HFF-Myc (cell line): Measurements from ENCODE around the gene PIGZ.
"Not testable (repeated sequence)": the region's sequence is repeated elsewhere in the genome, so short reads cannot be mapped to it uniquely, and the experiment has no call there.

Experiments
- DNase-seq: peaks from one replicate; pipeline ENCODE4 v3.0.0-alpha.2; 2011; ENCODE audit warnings: low read depth; ENCODE audit errors: extremely low read depth
- H3K4me3 ChIP-seq: replicated peaks from 2 replicates; pipeline ENCODE4 v1.5.1; 2011; ENCODE audit warnings: low read depth, mild to moderate bottlenecking, control low read depth, low read length
- TF ChIP-seq, protein P1 (sequence below): IDR thresholded peaks from 2 replicates; pipeline ENCODE4 v1.5.1; 2012; ENCODE audit warnings: mild to moderate bottlenecking, low read depth, low read length, control low read depth; ENCODE audit errors: missing control alignments

PIGZ gene

DNA sequence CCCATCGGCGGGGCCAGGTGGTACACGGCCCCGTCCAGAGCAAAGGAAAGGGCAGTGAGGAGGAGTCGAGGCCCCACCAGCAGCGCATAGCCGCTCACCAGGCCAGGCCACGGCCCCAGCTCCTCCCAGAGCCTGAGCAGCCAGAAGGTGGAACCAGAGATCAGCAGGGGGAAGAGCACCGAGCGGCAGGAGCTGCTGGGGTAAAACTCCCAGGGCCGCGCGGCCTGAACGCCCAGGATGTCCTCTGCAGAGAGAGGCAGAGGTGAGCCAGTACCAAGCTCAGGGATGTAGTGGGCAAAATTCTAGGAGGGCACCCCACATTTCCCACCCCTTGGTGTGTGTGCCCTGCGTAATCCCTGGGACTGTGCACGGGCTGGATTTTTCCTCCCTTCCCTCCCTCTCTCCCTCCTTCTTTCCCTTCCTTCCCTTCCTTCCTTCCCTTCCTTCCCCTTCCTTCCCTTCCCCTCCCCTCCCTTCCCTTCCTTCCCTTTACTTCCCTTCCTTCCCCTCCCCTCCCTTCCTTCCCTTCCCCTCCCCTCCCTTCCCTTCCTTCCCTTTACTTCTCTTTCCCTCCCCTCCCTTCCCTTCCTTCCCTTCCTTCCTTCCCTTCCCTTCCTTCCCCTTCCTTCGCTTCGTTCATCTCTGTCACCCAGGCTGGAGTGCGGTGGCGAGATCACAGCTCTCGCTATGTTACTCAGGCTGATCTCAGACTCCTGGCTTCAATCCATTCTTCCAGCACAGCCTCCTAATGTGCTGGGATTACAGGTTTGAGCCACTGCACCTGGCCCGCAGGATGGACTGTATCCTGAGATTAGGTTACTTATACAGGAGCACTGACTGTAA lies 20.0 kb downstream of the PIGZ start:
- no peak overlapping the region for H3K4me3 ChIP-seq
- TF ChIP-seq, protein P1, sequence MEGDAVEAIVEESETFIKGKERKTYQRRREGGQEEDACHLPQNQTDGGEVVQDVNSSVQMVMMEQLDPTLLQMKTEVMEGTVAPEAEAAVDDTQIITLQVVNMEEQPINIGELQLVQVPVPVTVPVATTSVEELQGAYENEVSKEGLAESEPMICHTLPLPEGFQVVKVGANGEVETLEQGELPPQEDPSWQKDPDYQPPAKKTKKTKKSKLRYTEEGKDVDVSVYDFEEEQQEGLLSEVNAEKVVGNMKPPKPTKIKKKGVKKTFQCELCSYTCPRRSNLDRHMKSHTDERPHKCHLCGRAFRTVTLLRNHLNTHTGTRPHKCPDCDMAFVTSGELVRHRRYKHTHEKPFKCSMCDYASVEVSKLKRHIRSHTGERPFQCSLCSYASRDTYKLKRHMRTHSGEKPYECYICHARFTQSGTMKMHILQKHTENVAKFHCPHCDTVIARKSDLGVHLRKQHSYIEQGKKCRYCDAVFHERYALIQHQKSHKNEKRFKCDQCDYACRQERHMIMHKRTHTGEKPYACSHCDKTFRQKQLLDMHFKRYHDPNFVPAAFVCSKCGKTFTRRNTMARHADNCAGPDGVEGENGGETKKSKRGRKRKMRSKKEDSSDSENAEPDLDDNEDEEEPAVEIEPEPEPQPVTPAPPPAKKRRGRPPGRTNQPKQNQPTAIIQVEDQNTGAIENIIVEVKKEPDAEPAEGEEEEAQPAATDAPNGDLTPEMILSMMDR, result peak; percentile 23
- DNase-seq, result no peak

DNA sequence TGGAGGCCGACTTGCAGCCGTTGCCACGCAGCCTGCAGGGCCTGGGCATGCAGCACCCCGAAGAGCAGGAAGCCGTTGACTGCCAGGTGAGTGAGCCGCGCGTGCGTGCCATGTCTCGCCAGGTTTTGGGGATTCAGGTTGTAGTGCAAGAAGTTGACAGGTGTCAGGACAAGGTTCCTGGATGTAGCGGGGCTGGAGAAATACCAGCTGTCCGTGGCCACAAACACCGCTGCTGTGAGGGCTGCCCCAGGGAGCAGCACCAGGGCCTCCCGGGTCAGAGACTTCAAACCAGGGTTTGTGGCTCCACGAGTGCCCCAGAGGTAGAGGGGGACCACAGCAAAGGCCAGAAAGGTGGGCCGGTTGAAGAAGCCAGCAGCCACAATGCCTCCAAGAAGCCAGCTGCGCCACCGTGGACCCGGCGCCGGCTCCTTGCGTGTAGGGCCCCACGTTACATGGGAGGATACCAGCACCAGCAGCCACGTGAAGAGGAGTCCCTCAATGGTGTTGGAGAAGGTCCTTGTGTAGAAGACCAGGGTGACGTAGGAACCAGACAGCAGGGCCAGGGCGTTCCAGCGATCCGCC lies 20.7 kb downstream of the PIGZ start:
- TF ChIP-seq, protein P1, result no peak
- no peak overlapping the region for H3K4me3 ChIP-seq
- DNase-seq, result no peak

DNA sequence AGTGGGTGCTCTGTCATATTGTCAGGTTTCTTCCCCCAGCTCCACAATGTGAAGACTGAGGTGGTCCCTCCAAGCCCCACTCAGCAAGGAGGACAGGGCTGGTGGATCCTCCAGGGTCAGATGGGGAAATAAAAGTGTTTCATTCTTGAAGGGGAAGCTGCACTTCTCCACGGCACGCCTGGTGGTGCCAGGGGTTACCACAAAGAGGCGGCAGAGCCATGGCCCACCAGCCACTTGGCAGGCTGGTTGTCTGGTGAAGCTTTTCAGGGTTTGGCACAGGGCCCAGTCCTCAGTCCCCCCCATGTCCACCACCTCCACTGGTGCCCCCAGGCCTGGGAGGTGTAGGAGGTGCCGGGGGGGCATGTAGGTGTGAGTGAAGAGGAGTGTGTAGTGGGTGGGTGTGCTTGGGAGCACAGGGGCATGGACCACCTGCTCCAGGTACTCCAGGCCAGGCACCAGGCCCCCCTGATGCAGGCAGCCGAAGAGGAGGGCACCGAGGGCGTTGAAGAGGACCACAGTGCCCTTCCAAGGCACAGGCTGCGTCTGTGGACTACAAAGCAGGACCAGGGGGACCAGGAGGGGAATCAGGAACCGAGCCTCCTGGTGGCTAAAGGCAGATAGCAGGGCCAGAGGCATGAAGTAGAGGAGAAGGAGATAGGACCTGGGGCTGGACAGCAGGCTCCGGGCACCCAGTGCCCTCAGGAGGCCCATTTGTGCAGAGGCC lies 21.3 kb downstream of the PIGZ start:
- no peak for DNase-seq
- TF ChIP-seq, protein P1, result peak; percentile 11
- no peak overlapping the region for H3K4me3 ChIP-seq

DNA sequence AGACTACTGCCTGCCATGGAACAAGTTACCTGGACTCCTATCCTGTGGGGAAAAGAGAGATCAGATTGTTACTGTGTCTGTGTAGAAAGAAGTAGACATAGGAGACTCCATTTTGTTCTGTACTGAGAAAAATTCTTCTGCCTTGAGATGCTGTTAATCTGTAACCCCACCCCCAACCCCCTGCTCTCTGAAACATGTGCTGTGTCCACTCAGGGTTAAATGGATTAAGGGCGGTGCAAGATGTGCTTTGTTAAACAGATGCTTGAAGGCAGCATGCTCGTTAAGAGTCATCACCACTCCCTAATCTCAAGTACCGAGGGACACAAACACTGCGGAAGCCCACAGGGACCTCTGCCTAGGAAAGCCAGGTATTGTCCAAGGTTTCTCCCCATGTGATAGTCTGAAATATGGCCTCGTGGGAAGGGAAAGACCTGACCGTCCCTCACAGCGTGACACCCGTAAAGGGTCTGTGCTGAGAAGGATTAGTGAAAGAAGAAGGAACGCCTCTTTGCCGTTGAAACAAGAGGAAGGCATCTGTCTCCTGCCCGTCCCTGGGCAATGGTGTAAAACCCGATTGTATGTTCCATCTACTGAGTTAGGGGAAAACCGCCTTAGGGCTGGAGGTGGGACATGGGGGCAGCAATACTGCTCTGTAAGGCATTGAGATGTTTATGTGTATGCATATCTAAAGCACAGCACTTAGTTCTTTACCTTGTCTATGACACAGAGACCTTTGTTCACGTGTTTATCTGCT lies 24.4 kb downstream of the PIGZ start:
- H3K4me3 ChIP-seq, result peak overlapping the region; percentile 100
- not testable (repeated sequence) for DNase-seq

DNA sequence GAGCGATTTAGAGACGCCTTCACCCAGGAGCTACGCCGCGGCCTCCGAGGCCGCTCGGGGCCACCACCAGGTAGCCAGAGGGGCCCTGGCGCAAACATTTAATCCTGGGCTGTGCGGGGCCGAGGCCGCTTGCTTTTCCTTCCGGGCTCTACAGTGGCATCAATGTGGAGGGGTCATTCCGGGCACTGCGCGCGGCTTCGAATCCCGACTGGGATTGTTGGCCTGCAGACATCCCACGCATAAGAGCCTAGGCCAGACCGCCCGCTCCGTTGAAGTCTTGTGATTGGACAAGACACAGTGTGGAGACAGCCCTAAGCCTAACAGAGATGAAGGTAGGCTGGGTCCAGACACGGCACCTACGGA lies 25.7 kb downstream of the PIGZ start:
- no peak for DNase-seq
- peak overlapping the region; percentile 100 for H3K4me3 ChIP-seq
- TF ChIP-seq, protein P1, result no peak

DNA sequence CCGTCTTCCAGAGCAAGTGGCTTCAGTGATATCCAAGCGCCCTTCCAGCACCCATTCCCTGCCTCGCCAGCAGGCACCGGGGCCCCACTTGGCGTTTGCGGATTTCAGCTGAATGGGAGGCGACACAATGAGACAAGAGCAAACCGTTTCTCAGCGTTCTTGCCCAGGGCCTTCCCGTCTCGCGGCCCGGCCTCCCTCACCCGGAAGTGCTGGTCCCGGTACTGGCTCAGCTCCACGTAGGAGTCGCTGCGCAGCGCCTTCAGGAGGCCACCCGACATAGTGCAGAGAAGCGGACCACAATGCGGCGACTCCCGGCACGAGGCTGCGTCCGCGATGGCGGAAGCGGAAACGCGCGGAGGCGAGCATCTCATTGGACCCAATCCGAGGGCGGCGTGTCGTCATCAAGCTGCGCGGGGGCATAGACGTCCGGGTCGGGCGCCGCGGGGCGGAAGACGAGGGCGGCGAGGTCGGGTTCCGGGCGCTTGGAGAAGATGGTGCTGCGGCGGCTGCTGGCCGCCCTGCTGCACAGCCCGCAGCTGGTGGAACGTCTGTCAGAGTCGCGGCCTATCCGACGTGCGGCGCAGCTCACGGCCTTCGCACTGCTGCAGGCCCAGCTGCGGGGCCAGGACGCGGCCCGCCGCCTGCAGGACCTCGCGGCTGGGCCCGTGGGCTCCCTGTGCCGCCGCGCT lies 26.3 kb downstream of the PIGZ start, which contains the start of gene NCBP2:
Gene NCBP2 (minus strand): TSS at position 303 of the 689 bp plus-strand sequence. CDS start 25 bp downstream, at position 278.
- TF ChIP-seq, protein P1, result peak; percentile 42
- peak within 1 kb of the TSS; percentile 100 for H3K4me3 ChIP-seq
- DNase-seq, result peak; percentile 93
